ENCODE data around the gene CRYGB. TPM values are rescaled to one million over a fixed set of nuclear protein-coding genes. Genes with fewer than 3 reads are reported as not detected.
"Not testable (repeated sequence)": the region's sequence is repeated elsewhere in the genome, so short reads cannot be mapped to it uniquely, and the experiment has no call there.

The CRYGB gene
- total and polyA plus RNA-seq, 2 of the 4 experiments (the other 2 are of a cell fraction): not detected

GRCh38 chr2:208098701-208099100, 47.3 kb downstream of the CRYGB start:
- POLR2A ChIA-PET (ENCODE audit: unreplicated experiment); BruUV-seq (replicated peaks): not testable (repeated sequence)

More at GRCh38 chr2:208098701-208099100, 47.3 kb downstream of the CRYGB start:
- H3K23ac ChIP-seq (ENCODE audit: low read depth, low read length); H3K18ac ChIP-seq (ENCODE audit: low read depth, low read length); CTCF ChIA-PET; H2BK20ac ChIP-seq (ENCODE audit: low read depth, low read length); H2BK15ac ChIP-seq (ENCODE audit: low read depth, low read length); H3K9me3 ChIP-seq (ENCODE audit: control insufficient read depth, insufficient read depth, low read length); ATAC-seq (ENCODE audit: low read depth); H2AK5ac ChIP-seq (ENCODE audit: low read depth, low read length); H3K4me3 ChIP-seq (ENCODE audit: insufficient read depth, low read depth, low read length); H3K4me1 ChIP-seq (ENCODE audit: control insufficient read depth, insufficient read depth, low read length); H3K56ac ChIP-seq (ENCODE audit: extremely low read depth, insufficient read depth, low read length); H3K4ac ChIP-seq (ENCODE audit: low read depth, low read length); in situ Hi-C loops (cut with MboI; ENCODE audit: low sequenced_read_pairs); H4K20me1 ChIP-seq (ENCODE audit: insufficient read depth, low read length); H2BK120ac ChIP-seq (ENCODE audit: low read depth, low read length); H3K27ac ChIP-seq (ENCODE audit: insufficient read depth, low read length); H4K91ac ChIP-seq (ENCODE audit: insufficient read depth, low read depth, low read length); H3K36me3 ChIP-seq (ENCODE audit: control insufficient read depth, insufficient read depth, low read length); H4K8ac ChIP-seq (ENCODE audit: low read depth in 2 of 2, low read length in 2 of 2); H3K14ac ChIP-seq (replicated peaks; ENCODE audit: low read depth, low read length); DNase-seq; H2AFZ ChIP-seq (replicated peaks; ENCODE audit: low read length, poor library complexity); H3K79me1 ChIP-seq (ENCODE audit: low read depth in 1 of 2, low read length in 2 of 2); H2BK5ac ChIP-seq (ENCODE audit: low read depth, low read length, poor library complexity, severe bottlenecking); intact Hi-C loops (cut with micrococcal nuclease); H2AK9ac ChIP-seq (replicated peaks; ENCODE audit: low read depth, low read length, poor library complexity); H4K5ac ChIP-seq (ENCODE audit: low read depth, low read length); H3K9ac ChIP-seq (ENCODE audit: low read depth, low read length); H3K9me1 ChIP-seq (ENCODE audit: insufficient read depth, low read length); dilution Hi-C loops (cut with HindIII; ENCODE audit: low sequenced_read_pairs, unreplicated experiment); H3K27me3 ChIP-seq (ENCODE audit: control insufficient read depth, insufficient read depth, low read length); H3K4me2 ChIP-seq (ENCODE audit: low read depth, low read length): not testable (repeated sequence)
- no CpG with 5 or more reads among the region's 1 CpG for WGBS, 2 experiments (ENCODE audit: extremely low coverage in 2 of 2, insufficient read length in 1 of 2)

Data from IMR-90 (cell line).